H1 (cell line): Measurements from ENCODE around the gene HHAT. TPM values are rescaled to one million over a fixed set of nuclear protein-coding genes. Genes with fewer than 3 reads are reported as not detected.

Experiments
- ASH2L ChIP-seq: fragments of 200-600, 300-600 bp; sonication (generic); IDR thresholded peaks from one replicate; pipeline ENCODE4 v1.7.1; 2017; ENCODE audit warnings: low read length
- CBX5 ChIP-seq: fragments of 300-800, 300-1000 bp; sonication (generic); IDR thresholded peaks from 2 replicates; pipeline ENCODE4 v1.7.1; 2016; ENCODE audit warnings: antibody characterized with exemption, low read length, low read depth
- CTBP2 ChIP-seq: IDR thresholded peaks from 2 replicates; pipeline ENCODE4 v1.7.0; 2011; ENCODE audit warnings: borderline replicate concordance, mild to moderate bottlenecking, moderate library complexity, mixed read lengths, low read length; ENCODE audit not compliant: insufficient read depth, insufficient read length
- EP300 ChIP-seq, 2 experiments: IDR thresholded peaks; 1 replicate in 1 of 2; 2 replicates in 1 of 2; pipeline ENCODE4 v1.6.1; 2011 to 2012; ENCODE audit warnings: low read depth in 2 of 2, low read length in 2 of 2, mild to moderate bottlenecking in 2 of 2, borderline replicate concordance in 1 of 2, inconsistent platforms in 1 of 2, moderate library complexity in 1 of 2
- HDAC6 ChIP-seq: IDR thresholded peaks from one replicate; pipeline ENCODE4 v1.7.1; 2012; ENCODE audit warnings: low read depth, mild to moderate bottlenecking, inconsistent platforms, low read length, moderate library complexity
- SIRT6 ChIP-seq: IDR thresholded peaks from one replicate; pipeline ENCODE4 v1.7.1; 2012; ENCODE audit warnings: low read length, inconsistent platforms
- SP1 ChIP-seq: IDR thresholded peaks from 2 replicates; pipeline ENCODE4 v1.6.1; 2011; ENCODE audit warnings: low read depth, low read length
- TAF1 ChIP-seq: IDR thresholded peaks from 2 replicates; pipeline ENCODE4 v1.6.1; 2011; ENCODE audit warnings: mild to moderate bottlenecking, low read depth, low read length
- polyA plus RNA-seq, 7 experiments: library from polyadenylated mRNA; depleted of rRNA in 3 of 7; stranded (reverse) in 5 of 7; unstranded in 2 of 7; fragments of >200 nt in 5 of 7; fragments of 200-250 nt in 2 of 7; gene quantifications; 1 replicate in 5 of 7; 2 replicates in 1 of 7; 4 replicates in 1 of 7; pipeline versions ENCODE4 v1.2.1 to v1.2.3, GENCODE V29; 2011 to 2013; ENCODE audit warnings: missing spikeins in 2 of 7, mixed read lengths in 2 of 7
- total RNA-seq: library from RNA; stranded (reverse); fragmentation: NEBNext Ultra II Directional; extraction: Animal tissue kit (Norgen Biotek cat#: 25700); gene quantifications from 2 replicates; pipeline ENCODE4 v1.2.1, GENCODE V29; 2021
- TF ChIP-seq, protein P1 (sequence below): fragments of 300-600 bp; sonication (generic); IDR thresholded peaks from 2 replicates; pipeline ENCODE4 v1.7.1; 2012; ENCODE audit warnings: low read length, moderate library complexity, mild to moderate bottlenecking, inconsistent platforms; ENCODE audit not compliant: insufficient replicate concordance
- TF ChIP-seq, protein P2 (sequence below): IDR thresholded peaks from 2 replicates; pipeline ENCODE4 v1.6.1; 2012; ENCODE audit warnings: inconsistent platforms

The HHAT gene
- total and polyA plus RNA-seq, 2 of the 8 experiments (the other 6 are each of a cell fraction or from before 2014, with no cell fraction given): 0.15 to 0.51 TPM

DNA sequence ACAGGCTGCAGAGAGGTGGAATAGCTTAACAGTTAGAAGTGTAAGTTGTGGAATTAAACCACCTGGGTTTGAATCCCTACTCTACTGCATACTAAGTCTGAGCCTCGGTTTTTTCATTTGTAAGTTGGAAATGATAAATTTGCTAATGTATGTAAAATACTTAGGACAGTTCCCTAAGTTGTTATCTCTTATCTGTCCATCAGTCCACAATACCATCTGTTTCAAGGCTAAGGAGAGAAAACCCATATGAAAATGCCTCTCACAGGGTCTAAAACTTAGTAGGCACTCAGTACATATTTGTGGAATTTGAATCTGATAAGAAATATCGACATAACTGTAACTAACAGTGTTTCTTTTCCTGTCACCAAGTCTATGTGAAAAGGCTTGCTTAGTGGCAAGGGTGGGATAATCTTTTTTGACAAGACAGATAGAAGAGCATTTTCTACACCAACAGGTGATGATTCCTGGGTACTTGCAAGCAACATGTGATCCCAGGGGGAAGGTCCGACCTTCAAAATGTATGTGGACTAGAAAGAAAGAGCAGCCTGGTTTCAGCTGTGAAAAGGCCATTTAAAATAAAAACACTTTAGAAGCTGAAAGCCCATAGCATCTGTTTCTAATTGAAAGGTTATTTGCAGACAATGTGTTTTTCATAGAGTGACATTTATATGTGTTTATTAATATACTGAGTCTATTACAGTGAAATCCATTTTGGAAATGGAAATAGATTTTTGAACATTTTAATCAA lies 202.9 kb downstream of the HHAT start (continued):
- TF ChIP-seq, protein P1, sequence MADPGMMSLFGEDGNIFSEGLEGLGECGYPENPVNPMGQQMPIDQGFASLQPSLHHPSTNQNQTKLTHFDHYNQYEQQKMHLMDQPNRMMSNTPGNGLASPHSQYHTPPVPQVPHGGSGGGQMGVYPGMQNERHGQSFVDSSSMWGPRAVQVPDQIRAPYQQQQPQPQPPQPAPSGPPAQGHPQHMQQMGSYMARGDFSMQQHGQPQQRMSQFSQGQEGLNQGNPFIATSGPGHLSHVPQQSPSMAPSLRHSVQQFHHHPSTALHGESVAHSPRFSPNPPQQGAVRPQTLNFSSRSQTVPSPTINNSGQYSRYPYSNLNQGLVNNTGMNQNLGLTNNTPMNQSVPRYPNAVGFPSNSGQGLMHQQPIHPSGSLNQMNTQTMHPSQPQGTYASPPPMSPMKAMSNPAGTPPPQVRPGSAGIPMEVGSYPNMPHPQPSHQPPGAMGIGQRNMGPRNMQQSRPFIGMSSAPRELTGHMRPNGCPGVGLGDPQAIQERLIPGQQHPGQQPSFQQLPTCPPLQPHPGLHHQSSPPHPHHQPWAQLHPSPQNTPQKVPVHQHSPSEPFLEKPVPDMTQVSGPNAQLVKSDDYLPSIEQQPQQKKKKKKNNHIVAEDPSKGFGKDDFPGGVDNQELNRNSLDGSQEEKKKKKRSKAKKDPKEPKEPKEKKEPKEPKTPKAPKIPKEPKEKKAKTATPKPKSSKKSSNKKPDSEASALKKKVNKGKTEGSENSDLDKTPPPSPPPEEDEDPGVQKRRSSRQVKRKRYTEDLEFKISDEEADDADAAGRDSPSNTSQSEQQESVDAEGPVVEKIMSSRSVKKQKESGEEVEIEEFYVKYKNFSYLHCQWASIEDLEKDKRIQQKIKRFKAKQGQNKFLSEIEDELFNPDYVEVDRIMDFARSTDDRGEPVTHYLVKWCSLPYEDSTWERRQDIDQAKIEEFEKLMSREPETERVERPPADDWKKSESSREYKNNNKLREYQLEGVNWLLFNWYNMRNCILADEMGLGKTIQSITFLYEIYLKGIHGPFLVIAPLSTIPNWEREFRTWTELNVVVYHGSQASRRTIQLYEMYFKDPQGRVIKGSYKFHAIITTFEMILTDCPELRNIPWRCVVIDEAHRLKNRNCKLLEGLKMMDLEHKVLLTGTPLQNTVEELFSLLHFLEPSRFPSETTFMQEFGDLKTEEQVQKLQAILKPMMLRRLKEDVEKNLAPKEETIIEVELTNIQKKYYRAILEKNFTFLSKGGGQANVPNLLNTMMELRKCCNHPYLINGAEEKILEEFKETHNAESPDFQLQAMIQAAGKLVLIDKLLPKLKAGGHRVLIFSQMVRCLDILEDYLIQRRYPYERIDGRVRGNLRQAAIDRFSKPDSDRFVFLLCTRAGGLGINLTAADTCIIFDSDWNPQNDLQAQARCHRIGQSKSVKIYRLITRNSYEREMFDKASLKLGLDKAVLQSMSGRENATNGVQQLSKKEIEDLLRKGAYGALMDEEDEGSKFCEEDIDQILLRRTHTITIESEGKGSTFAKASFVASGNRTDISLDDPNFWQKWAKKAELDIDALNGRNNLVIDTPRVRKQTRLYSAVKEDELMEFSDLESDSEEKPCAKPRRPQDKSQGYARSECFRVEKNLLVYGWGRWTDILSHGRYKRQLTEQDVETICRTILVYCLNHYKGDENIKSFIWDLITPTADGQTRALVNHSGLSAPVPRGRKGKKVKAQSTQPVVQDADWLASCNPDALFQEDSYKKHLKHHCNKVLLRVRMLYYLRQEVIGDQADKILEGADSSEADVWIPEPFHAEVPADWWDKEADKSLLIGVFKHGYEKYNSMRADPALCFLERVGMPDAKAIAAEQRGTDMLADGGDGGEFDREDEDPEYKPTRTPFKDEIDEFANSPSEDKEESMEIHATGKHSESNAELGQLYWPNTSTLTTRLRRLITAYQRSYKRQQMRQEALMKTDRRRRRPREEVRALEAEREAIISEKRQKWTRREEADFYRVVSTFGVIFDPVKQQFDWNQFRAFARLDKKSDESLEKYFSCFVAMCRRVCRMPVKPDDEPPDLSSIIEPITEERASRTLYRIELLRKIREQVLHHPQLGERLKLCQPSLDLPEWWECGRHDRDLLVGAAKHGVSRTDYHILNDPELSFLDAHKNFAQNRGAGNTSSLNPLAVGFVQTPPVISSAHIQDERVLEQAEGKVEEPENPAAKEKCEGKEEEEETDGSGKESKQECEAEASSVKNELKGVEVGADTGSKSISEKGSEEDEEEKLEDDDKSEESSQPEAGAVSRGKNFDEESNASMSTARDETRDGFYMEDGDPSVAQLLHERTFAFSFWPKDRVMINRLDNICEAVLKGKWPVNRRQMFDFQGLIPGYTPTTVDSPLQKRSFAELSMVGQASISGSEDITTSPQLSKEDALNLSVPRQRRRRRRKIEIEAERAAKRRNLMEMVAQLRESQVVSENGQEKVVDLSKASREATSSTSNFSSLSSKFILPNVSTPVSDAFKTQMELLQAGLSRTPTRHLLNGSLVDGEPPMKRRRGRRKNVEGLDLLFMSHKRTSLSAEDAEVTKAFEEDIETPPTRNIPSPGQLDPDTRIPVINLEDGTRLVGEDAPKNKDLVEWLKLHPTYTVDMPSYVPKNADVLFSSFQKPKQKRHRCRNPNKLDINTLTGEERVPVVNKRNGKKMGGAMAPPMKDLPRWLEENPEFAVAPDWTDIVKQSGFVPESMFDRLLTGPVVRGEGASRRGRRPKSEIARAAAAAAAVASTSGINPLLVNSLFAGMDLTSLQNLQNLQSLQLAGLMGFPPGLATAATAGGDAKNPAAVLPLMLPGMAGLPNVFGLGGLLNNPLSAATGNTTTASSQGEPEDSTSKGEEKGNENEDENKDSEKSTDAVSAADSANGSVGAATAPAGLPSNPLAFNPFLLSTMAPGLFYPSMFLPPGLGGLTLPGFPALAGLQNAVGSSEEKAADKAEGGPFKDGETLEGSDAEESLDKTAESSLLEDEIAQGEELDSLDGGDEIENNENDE: no peak
- TF ChIP-seq CBX5 (no peak), EP300 (IDR thresholded peaks at IDR 0.05; ENCODE audit: borderline replicate concordance in 1 of 2, low read depth in 2 of 2, low read length in 2 of 2) (no peak), ASH2L (no peak), HDAC6 (no peak), CTBP2 (no peak), SIRT6 (no peak), TAF1 (no peak), SP1 (no peak)
- TF ChIP-seq, protein P2, sequence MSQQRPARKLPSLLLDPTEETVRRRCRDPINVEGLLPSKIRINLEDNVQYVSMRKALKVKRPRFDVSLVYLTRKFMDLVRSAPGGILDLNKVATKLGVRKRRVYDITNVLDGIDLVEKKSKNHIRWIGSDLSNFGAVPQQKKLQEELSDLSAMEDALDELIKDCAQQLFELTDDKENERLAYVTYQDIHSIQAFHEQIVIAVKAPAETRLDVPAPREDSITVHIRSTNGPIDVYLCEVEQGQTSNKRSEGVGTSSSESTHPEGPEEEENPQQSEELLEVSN: no peak
